Muscle of arm (tissue), 12 donors: ENCODE measurements around the gene MEF2C. TPM values are rescaled to one million over a fixed set of nuclear protein-coding genes. Genes with fewer than 3 reads are reported as not detected.

Experiments used
- DNase-seq: peaks from one replicate; pipeline ENCODE4 v3.0.0-alpha.2; 2013
- polyA plus RNA-seq, 12 donors: library from polyadenylated mRNA; unstranded; fragments of 120-200 nt; gene quantifications; one replicate each; pipeline ENCODE4 v1.2.1, GENCODE V29; 2013; ENCODE audit not compliant: insufficient read length in 12 of 12

Gene MEF2C
- polyA plus RNA-seq, 12 donors = 422 to 1,086 (median 786) TPM

DNA sequence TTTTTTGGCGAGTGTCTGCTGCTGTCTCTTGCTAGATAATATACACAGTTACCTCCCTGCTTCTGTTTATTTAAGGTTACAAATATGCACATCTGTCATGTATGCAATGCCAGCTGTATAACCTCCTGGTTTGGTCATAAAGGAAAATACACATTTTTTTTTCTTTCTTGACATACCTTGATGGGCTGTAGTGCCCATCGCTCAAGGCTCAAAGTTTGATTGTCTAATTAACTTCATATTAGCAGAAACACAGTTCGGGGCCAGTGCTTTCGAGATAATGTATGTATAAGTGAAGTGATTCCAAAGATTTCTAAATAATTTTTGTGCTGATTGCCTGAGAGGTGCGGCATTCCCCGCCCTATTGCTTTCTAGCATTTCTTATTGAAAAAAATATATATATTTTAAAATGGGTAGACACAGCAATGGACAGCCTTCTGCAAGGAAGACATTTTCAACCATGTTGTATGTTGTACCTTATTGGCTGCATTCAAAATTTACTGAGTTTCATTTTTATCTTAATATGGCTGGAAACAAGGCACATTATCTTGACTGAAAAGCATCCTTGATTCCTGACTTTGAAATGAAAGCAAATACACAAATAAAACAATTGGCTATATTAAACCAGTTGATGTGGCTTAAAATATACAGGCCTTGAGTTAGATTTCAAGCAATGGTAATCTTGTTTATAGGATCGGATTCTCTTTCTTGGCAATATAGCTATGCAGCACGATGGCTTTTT lies 206.2 kb downstream of the MEF2C start:
- no peak for DNase-seq

DNA sequence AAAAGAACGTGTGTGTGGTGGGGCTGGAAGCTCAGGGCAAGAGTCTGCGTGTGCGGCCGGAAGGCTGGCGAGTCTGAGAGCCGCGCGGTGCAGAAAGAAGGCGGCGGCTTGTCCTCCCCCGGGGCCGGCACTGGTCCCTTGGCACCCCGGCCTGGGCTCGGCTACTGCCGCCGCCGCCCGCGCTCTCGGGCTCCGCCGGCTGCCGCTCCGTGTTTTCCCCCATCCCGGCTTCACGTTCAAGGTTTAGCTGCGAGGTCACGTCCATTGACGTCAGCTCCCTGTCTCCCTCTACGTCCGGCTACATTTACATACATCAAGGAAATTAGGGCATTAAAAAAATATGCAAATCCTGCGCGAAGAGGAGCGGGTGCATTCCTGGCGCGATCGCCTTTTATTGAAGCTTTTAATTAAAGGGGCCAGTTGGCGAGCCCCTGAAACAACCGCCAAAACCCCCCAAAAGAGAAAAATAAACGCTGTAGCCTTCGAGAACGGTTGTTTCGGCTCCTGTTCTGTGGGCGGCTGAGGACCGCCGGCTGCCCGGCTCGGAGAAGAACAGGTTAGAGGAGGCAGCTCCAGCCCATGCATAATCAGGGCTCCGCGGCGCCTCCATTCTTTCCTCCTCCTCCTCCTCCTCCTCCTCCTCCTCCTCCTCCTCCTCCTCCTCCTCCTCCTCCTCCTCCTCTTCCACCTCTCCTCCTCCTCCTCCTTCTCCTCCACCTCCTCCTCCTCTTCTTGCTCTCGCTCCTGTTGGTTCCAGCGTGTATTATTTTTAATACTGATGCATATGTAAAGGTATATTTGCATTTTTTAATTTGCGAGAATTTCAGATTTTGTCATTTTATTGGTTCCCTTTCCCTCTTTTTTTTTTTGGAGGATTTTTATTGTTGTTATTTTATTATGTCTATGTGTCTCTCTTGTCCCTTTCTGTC lies 207.0 kb downstream of the MEF2C start:
- DNase-seq = no peak

DNA sequence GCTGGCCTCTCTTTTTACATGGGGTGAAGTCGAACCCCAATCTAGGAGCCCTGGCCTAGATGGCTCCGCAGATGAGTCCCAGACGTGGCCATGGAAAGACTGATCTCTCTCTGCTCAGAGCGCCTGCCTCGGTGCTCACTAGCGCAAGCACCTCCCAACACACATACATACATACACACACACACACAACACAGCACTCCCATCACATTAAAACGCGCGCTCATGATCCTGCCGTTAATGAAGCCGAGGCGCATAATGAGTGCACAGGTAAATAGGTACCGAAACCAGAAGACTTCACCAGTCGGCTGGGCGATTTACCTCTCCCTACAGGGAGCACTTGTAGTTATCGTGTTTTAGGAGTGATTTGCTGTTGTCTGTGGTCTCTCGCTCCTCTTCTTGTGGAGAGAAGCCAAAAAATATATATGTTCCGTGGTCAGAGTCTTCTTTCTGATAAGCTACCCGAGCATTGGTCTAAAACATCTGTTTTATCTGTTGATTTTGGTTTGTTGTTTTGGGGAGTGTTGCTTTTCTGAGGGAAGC lies 207.7 kb downstream of the MEF2C start:
- no peak for DNase-seq

DNA sequence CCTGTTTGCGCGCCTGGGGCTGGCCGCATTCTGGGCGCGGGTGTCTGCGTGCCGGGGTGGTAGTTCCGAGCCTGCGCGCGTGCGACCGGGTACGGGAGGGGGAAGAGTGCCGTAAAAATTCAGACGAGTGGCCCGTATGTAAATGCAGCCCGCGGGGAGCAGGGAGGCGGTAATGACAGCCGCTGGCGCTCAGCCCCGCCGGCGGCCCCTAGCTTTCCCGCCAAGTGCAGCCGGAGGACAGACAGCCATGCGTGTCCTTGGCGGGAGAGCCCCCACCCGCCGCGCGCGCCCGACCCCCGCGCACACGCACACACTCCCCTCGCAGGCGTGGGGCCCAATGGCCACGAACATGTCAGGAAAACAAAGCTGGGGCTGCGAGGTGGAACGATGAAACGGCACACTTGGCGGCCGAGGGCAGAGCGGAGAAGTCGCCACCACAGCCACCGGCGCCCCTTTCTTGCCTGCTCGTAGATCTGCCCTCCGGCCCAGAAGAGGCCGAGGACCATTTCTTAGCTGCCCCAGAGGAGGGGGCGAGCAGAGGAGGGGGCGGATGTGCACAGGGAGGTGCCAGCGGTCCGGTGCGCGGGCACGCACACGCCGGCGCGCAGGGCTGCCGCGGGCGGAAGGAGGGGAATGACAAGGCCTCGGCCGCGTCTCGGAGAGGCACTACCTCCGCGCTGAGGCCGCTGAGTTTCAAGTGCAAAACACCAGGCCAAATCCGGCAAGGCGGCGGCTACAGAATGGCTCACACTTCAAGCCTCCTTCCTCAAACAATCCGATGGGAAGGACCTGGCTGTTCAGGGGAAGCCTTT lies 208.4 kb downstream of the MEF2C start:
- DNase-seq = no peak

DNA sequence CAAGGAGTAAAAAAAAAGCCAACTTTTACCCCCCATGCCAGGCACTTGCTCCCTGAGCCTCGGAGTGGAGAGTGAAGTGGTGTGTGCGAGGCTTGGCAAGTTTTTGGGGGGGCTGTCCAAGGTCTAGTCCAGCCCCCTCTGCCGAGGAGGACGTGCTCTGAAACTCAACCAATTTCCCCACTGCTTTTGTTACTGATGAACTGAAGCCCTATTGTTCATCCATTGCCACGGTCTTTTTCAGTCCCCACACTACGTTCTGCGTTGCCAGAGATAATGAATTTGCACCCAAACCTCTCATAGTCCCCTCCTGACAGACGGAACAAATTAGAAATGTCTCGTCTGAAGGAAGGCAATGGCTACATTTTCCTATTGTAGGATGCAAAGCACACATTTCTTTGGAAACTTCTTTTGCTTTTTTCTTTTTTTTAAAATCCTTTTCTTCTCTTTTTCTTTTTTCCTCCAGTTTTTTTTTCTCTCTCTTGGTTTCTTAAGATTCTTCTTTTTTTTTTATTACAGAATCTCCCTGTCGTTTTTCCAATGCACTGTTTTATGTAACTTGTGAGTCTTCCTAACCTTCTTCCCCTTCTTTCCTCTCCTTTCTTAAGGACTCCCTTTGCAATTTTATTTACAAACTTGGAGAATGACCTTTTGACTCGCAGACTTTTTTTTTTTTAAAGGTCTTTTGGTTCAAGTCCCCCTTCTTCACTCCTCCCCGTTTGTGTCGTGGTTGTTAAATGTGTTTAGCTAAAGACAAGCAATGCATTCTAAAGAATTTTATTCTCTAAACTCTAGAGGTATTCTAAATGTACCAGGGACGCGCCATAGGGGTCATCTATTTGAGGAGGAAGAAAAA lies 209.5 kb downstream of the MEF2C start:
- DNase-seq = no peak

DNA sequence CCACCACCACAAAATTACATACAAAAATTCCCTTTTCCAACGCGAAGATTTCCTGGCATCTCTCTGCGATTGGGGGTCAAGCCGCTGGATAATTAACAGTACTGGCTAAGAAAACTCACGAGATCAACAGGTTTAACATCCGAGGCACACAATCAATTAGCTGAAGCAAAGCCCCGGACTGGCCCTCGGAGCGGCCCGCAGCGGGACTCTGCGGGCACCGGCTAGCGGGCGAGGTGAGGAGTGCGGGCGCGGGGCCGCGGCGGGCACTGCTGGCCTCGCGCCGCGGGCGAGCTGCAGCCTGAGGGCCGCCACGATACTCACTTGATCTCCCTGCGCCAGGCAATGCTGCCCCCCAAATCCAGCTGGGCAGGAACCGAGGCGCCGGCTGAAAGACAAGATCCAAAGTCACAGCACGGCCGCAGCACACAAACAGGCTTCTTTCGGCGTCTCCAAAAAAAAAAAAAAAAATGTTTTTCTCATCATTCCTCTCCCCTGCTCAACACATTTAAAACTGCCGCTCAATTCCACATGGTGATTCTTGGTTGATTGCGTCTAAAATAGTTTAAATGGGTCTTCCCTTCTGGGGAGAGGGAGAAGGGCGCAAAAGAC lies 210.2 kb downstream of the MEF2C start:
- DNase-seq = no peak

DNA sequence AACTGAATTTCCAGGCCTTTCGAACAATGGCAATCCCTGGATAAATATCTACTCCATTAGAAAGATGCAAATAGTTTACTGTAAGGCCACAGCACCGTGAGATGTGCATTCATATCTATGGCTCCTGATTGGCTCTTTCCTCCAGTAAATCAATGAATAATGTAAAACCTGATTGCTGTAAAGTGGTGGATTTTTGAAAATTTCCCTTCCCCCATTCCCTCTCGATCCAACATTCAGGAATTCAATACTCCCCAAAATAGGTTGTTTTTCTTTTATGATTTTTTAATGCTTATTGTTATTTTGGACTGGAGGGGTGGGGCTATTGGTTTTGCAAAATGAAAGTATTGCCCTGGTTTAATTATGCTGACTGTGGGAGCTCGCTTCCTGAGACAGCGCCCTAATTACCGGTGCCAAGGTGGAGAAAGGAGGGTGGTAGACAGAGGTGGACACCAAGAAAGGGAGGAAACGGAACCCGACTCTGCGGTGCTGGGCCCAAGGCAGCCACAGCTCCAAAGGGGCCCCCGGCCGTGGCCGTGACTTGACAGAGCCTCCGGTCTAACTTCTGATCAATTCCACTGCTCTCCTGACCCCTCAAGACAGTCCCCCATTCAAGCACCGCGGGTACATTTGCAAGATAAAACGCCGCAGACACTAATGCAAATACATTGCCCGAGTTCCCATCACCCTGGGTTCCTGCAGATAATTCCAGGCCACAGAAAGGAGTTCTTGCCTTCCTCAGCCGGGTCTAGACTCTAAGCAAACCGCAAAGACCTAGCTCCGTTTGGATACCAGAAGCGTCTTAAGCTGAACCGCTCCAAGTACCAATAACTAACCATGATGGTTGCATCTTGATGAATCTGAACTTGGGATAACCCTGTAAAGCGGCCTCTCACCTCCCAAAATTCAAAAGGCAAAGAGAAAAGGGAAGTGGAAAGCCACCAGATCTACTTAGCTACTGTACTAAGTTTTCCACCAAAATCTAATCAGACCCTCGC lies 211.2 kb downstream of the MEF2C start:
- no peak for DNase-seq

DNA sequence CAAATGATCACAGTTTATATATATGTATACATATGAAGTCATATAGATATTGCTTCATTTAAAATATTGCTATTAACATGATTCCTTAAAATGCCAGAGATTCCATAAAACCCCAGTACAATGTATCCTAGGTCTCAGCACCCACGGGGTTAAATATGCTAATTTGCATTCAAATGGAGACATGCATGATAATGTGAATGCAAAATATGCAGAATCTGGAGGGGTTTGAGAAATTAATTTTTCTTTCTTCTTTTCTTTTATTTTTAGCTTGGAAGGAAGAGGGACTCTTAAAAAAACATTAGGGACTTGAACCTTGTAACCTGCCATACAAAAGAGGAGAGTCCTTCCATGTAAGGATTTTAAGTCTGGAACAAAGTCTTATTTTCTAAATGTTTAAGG lies 211.9 kb downstream of the MEF2C start:
- DNase-seq = no peak

DNA sequence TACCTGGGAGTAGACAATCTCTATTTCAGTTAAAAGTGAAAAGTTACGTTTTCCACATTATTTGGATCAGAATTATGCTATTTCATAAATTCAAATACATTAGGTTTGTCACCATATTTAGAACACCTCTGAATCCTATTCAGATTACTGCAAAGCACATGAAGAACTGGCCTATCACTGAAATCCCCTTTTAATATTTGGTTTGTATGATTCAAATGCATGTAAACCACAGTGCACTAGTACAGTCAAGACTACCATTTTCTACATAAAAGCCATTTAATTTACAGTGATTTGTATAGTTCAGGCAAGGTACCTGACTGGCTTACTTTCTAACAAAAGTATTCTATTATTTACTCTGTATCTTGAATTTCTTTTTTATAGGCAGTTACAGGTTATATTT lies 212.5 kb downstream of the MEF2C start:
- no peak for DNase-seq

DNA sequence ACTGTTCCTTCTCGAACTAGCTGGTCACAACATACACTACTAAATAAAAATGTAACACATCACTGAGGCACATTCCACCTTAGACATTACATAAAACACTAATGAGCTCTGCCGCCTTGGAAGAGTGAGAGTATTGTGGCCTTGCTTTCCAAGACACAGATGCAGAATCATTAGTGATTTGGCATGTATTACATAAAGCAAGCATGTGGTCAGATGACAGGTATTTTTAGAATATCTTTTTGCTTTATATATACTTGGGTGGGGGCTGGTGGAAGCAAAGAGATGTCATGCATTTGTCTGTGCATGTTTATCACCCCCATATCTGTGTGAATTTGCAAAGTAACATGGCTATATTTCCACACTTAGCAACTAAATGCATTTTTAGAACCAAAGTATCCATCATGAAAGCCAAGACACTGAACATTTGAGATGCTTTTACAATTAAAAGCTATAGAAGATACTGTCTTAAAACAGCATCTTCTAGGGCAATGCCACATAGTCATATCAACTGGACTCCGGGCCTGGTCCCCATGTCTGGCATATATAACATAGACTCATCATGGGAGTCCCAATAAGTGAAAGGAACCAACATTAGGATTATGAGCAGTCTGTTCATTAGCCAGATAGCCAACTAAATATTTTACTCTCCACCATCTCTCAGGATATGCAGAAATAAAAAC lies 213.5 kb downstream of the MEF2C start:
- DNase-seq = no peak

DNA sequence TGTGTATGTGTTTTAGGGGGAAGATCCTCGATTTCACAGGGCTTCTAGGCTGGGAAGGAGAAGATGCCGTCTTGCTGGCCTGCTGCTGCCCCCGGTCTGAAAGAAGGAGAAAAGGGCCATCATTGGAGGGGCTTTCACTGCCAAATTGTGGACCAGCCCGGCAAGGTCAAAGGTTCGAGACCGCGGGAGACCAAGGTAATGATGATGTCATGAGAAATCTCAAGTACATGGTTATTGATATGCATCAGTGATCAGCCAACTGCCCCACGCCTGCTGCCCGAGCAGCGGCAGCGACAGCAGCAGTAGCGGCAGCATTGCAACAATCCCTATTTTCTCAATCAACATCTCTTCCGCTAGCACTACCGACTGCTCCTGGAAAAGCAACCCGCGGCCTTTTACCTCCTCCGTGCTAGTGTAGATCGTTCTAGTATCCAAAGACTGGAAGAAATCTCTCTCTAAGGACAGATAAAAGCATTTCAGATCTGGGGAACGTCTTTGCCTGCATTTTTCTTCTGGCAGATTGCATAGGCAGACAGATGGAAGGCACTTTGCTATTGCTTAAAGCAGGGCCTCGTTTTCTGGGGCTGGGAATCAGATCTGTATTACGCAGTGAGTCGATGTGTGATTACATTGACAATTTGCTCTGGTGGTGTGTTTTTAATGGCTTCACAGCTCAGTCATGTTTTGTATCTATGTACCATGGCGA lies 215.3 kb downstream of the MEF2C start:
- DNase-seq = no peak
